ENCODE results near the gene MAP1S. TPM values are rescaled to one million over a fixed set of nuclear protein-coding genes. Genes with fewer than 3 reads are reported as not detected.

Gene MAP1S
- total RNA-seq, 1 experiment from 2014 or later: 47.1 TPM

DNA sequence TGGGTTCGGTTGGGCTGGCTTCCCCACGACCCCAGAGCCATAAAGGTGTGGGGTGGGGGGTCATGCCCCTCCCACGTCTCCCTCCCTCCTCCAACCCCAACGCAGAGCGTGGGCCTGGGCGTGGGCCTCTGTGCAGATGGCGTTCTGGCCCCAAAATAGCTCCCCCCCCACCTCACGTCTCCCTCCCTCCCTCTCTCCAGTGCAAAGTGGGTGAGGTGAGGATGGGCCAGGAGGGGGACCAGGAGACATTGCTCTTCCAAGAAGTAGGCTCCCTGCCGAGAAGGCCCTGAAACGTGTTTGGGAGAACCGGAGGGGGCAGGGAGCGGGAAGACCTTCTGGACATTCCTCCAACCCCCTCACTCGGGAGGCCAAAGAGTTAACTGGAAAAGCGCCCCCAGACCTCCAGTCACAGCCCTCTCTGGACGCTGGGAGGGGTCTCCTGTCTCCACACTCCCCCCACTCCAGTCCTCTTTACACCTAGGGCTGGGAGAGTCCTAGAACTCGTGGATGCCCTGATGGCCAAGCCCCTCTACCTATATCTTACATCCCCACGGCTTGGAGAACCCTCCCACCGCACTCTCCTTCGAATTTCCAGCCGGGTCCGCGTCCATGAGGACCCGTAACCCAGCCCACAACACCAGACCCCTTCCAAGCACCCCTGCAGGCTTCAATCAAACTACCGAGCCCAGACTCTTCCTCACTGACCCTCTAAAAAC, 32.0 kb upstream of the MAP1S start:
- Mint-ChIP-seq H3K27me3 (ENCODE audit: insufficient read depth, unreplicated experiment) (peaks cover 22% of the 10 kb centered on the region), H3K27ac (ENCODE audit: low read depth, unreplicated experiment) (peak overlapping the region; percentile 14), H3K4me3 (ENCODE audit: unreplicated experiment) (peak overlapping the region; percentile 35), H3K4me1 (ENCODE audit: insufficient read depth, unreplicated experiment) (peaks cover 12% of the 10 kb centered on the region), H3K36me3 (ENCODE audit: insufficient read depth, unreplicated experiment) (no peaks in the 10 kb centered on the region), H3K9me3 (ENCODE audit: unreplicated experiment) (no peaks in the 10 kb centered on the region)
- DNase-seq (ENCODE audit: unreplicated experiment): no peak
- POLR2A ChIA-PET: no interaction called here
- CTCF ChIA-PET: interaction anchor here (0.5 to 0.7 kb wide), 2 partner anchors 80 to 505 kb away, joined by 3 to 4 read pairs; no protein-coding TSS in a partner anchor
- BruUV-seq (replicated peaks): no TSS peak
- TF ChIP-seq, protein P1, sequence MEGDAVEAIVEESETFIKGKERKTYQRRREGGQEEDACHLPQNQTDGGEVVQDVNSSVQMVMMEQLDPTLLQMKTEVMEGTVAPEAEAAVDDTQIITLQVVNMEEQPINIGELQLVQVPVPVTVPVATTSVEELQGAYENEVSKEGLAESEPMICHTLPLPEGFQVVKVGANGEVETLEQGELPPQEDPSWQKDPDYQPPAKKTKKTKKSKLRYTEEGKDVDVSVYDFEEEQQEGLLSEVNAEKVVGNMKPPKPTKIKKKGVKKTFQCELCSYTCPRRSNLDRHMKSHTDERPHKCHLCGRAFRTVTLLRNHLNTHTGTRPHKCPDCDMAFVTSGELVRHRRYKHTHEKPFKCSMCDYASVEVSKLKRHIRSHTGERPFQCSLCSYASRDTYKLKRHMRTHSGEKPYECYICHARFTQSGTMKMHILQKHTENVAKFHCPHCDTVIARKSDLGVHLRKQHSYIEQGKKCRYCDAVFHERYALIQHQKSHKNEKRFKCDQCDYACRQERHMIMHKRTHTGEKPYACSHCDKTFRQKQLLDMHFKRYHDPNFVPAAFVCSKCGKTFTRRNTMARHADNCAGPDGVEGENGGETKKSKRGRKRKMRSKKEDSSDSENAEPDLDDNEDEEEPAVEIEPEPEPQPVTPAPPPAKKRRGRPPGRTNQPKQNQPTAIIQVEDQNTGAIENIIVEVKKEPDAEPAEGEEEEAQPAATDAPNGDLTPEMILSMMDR (IDR thresholded peaks at IDR 0.05; ENCODE audit: unreplicated experiment): no peak
- intact Hi-C loops (cut with micrococcal nuclease): no loop called here

DNA sequence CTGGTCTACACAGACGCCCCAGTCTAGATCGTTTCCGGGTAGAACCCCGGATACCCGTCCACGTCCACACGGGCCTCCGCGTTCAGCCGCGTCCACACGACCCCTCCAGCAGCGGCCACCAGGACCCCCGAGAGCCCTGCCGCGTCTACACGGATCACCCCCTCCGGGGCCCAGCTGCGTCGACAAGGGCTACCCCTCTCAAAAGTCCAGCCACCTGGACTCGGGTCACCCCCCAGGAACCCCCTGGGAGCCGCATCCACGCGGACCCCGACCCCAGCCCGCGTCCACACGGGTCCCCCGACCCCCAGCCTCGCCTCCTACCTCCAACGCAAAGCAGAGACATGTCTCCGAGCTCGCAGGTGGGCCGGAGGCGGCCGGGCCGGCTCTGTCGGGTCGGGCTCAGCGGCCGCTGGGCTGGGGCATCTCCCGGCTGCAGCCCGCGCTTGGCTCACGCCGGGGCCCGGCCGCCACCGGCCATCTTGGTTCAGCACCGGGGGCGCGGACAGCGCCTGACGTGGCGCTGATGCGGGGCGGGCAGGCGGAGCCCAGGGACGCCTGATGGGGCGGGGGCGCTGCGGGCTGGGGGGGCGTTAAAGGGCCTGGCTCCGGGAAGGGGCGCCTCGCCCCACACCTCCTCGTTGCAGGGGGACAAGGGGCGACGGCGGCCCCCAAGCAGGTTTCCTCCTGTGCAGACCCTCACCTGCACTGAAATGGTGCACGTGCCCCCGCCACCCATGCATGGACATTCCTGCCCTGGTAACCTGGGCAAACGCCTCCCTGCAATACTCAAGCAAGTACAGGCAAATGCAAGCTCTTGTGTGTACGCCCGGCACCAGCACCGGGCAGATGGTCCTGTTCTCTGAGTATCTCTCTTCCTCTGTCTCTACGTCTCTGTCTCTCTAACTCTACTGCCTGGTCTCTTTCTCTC, 31.2 kb upstream of the MAP1S start, which contains the start of gene UNC13A:
TSS of gene UNC13A (minus strand) at position 498 of the 928 bp plus-strand sequence. CDS start at position 343, 155 bp downstream.
- H3K9me3 Mint-ChIP-seq (ENCODE audit: unreplicated experiment): no peaks in the 10 kb centered on the region
- H3K4me1 Mint-ChIP-seq (ENCODE audit: insufficient read depth, unreplicated experiment): peaks cover 12% of the 10 kb centered on the region
- H3K27ac Mint-ChIP-seq (ENCODE audit: low read depth, unreplicated experiment): peak within 1 kb of the TSS; percentile 22
- CTCF ChIA-PET: no interaction called here
- TF ChIP-seq, protein P1 (IDR thresholded peaks at IDR 0.05; ENCODE audit: unreplicated experiment): no peak
- DNase-seq (ENCODE audit: unreplicated experiment): no peak
- H3K36me3 Mint-ChIP-seq (ENCODE audit: insufficient read depth, unreplicated experiment): no peaks in the 10 kb centered on the region
- BruUV-seq (replicated peaks): no TSS peak
- H3K4me3 Mint-ChIP-seq (ENCODE audit: unreplicated experiment): peak within 1 kb of the TSS; percentile 35
- intact Hi-C loops (cut with micrococcal nuclease): no loop called here
- POLR2A ChIA-PET: no interaction called here
- peaks cover 22% of the 10 kb centered on the region for H3K27me3 Mint-ChIP-seq (ENCODE audit: insufficient read depth, unreplicated experiment)

DNA sequence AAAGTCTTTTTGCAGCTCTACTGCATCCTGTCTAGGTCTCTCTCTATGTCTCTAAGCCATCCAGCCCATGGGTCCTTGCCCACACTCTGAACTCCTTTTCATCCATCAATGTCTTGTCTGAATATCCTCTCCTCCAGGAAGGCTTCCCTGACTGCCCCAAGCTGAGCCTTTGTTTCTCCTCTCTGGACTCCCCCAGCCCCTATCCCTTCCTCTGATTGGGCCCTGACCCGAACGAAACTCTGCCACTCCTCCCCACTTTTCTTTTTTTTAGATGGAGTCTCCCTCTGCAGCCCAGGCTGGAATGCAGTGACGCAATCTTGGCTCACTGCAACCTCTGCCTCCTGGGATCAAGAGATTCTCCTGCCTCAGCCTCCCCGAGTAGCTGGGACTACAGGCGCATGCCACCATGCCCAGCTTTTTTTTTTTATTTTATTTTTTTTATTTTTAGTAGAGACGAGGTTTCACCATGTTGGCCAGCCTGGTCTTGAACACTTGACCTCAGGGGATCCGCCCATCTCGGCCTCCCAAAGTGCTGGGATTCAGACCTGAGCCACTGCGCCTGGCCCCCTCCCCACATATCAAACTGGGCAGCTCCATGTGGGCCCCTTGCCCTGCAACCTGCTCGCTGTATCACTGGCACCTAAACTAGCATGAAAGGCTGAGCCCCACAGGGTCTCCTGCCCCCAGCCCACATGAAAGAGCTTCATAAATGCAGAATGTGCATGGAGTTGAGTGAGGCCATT, 30.3 kb upstream of the MAP1S start:
- ChIA-PET POLR2A (no interaction called here), CTCF (no interaction called here)
- TF ChIP-seq, protein P1 (IDR thresholded peaks at IDR 0.05; ENCODE audit: unreplicated experiment): no peak
- Mint-ChIP-seq H3K9me3 (ENCODE audit: unreplicated experiment) (no peaks in the 10 kb centered on the region), H3K27me3 (ENCODE audit: insufficient read depth, unreplicated experiment) (peaks cover 26% of the 10 kb centered on the region), H3K4me3 (ENCODE audit: unreplicated experiment) (no peak overlapping the region), H3K27ac (ENCODE audit: low read depth, unreplicated experiment) (peak overlapping the region; percentile 22), H3K36me3 (ENCODE audit: insufficient read depth, unreplicated experiment) (no peaks in the 10 kb centered on the region), H3K4me1 (ENCODE audit: insufficient read depth, unreplicated experiment) (peaks cover 12% of the 10 kb centered on the region)
- BruUV-seq (replicated peaks): no TSS peak
- DNase-seq (ENCODE audit: unreplicated experiment): no peak
- intact Hi-C loops (cut with micrococcal nuclease): no loop called here

Data from MCF 10A (cell line).